ENCODE results near the gene CCDC34. TPM values are rescaled to one million over a fixed set of nuclear protein-coding genes. Genes with fewer than 3 reads are reported as not detected.
A peak's percentile ranks its signal among the peaks of the same experiment; 100 is the strongest.

Gene CCDC34
- total and polyA plus RNA-seq, 12 donors = 2.5 to 16.6 (median 5.4) TPM

- Histone ChIP-seq H3K4me1 (replicated peaks in 1 of 2) (no peaks in the 10 kb centered on the region), H3K27me3 (no peaks in the 10 kb centered on the region), H3K9me3 (replicated peaks in 1 of 3) (no peaks in the 10 kb centered on the region), H3K4me3 (no peak overlapping the region), H3K27ac (no peak overlapping the region), H3K36me3 (replicated peaks in 1 of 2) (peaks cover 0 to 12% of the 10 kb centered on the region in 2 donors)
- intact Hi-C loops (cut with DNase I) = loop anchor here in 1 of 2 donors (10.0 kb wide), 1 partner anchor 104 kb away; the partner anchor contains the start of gene LGR4
- TF ChIP-seq CTCF (IDR thresholded peaks at IDR 0.05) = no peak
- TF ChIP-seq POLR2A (IDR thresholded peaks at IDR 0.05) = no peak
- no peak for DNase-seq
- WGBS, 4 donors = 69 to 96% (median 77%) methylated on average over 2 of the region's 2 CpGs
Observed at GRCh38 chr11:27370374-27370773, 7.4 kb upstream of the CCDC34 start.

GRCh38 chr11:27367881-27368280, 4.9 kb upstream of the CCDC34 start:
- TF ChIP-seq CTCF (IDR thresholded peaks at IDR 0.05) (no peak), POLR2A (IDR thresholded peaks at IDR 0.05) (no peak)
- Histone ChIP-seq H3K27ac (no peak overlapping the region), H3K4me1 (replicated peaks in 1 of 2) (peaks cover 0 to 9% of the 10 kb centered on the region in 2 donors), H3K4me3 (no peak overlapping the region), H3K36me3 (replicated peaks in 1 of 2) (peaks cover 0 to 10% of the 10 kb centered on the region in 2 donors), H3K9me3 (replicated peaks in 1 of 3) (no peaks in the 10 kb centered on the region), H3K27me3 (no peaks in the 10 kb centered on the region)
- DNase-seq = no peak
- WGBS, 4 donors = 89 to 93% (median 90%) methylated on average over 10 of the region's 10 CpGs
- intact Hi-C loops (cut with DNase I) = loop anchor here in 1 of 2 donors (10.0 kb wide), 1 partner anchor 183 kb away; no protein-coding TSS in a partner anchor

GRCh38 chr11:27363576-27364117, 632 bp upstream of the CCDC34 start:
- 29 to 36% (median 31%) methylated on average over 13 of the region's 13 CpGs for WGBS, 4 donors
- no peak for TF ChIP-seq POLR2A (IDR thresholded peaks at IDR 0.05)
- no peak for TF ChIP-seq CTCF (IDR thresholded peaks at IDR 0.05)
- H3K4me1 ChIP-seq (replicated peaks in 1 of 2) = peaks cover 0 to 17% of the 10 kb centered on the region in 2 donors
- H3K27ac ChIP-seq = peak overlapping the region in 2 of 5 donors; percentile 23 to 70
- no peak for DNase-seq
- intact Hi-C loops (cut with DNase I) = loop anchor here in 1 of 2 donors (10.0 kb wide), 1 partner anchor 179 kb away; no protein-coding TSS in a partner anchor
- peak overlapping the region; percentile 4 to 96 (median 50) for H3K4me3 ChIP-seq
- H3K27me3 ChIP-seq = no peaks in the 10 kb centered on the region
- peaks cover 0 to 6% of the 10 kb centered on the region in 2 donors for H3K36me3 ChIP-seq (replicated peaks in 1 of 2)
- no peaks in the 10 kb centered on the region for H3K9me3 ChIP-seq (replicated peaks in 1 of 3)

- DNase-seq = no peak
- H3K4me3 ChIP-seq = no peak overlapping the region
- intact Hi-C loops (cut with DNase I) = loop anchor here in 1 of 2 donors (10.0 kb wide), 1 partner anchor 177 kb away; no protein-coding TSS in a partner anchor
- TF ChIP-seq CTCF (IDR thresholded peaks at IDR 0.05) = no peak
- TF ChIP-seq POLR2A (IDR thresholded peaks at IDR 0.05) = no peak
- peaks cover 0 to 17% of the 10 kb centered on the region in 2 donors for H3K4me1 ChIP-seq (replicated peaks in 1 of 2)
- no peak overlapping the region for H3K27ac ChIP-seq
- H3K27me3 ChIP-seq = no peaks in the 10 kb centered on the region
- no peaks in the 10 kb centered on the region for H3K9me3 ChIP-seq (replicated peaks in 1 of 3)
- WGBS, 4 donors = 76 to 83% (median 80%) methylated on average over 8 of the region's 8 CpGs
- H3K36me3 ChIP-seq (replicated peaks in 1 of 2) = no peaks in the 10 kb centered on the region
Observed at GRCh38 chr11:27361649-27362431, 1.2 kb downstream of the CCDC34 start.
